ENCODE measurements around the gene ALPK1.
"Not testable (repeated sequence)": the region's sequence is repeated elsewhere in the genome, so short reads cannot be mapped to it uniquely, and the experiment has no call there.

The ALPK1 gene

DNA sequence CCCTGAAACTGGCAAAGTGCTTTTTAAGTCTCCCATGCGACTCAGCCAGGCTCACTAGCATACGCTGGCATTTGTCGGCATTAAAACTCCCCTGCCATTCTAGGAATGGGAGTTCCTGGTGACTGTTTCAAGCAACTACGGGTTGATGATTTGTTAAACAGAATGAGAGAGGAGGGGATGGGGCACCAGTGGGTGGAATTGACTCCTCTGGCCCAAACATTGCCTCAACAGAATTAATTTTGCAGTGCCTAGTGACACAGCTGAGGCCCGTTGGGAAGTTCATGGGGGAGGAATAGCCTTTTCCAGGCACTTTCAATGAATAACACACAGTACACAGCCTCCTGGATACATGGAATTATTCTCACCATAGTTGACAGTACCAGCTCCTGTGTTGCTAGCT is 188.8 kb downstream of the ALPK1 start:
- no peak for DNase-seq (ENCODE audit: low spot score)
- TF ChIP-seq, protein P1, sequence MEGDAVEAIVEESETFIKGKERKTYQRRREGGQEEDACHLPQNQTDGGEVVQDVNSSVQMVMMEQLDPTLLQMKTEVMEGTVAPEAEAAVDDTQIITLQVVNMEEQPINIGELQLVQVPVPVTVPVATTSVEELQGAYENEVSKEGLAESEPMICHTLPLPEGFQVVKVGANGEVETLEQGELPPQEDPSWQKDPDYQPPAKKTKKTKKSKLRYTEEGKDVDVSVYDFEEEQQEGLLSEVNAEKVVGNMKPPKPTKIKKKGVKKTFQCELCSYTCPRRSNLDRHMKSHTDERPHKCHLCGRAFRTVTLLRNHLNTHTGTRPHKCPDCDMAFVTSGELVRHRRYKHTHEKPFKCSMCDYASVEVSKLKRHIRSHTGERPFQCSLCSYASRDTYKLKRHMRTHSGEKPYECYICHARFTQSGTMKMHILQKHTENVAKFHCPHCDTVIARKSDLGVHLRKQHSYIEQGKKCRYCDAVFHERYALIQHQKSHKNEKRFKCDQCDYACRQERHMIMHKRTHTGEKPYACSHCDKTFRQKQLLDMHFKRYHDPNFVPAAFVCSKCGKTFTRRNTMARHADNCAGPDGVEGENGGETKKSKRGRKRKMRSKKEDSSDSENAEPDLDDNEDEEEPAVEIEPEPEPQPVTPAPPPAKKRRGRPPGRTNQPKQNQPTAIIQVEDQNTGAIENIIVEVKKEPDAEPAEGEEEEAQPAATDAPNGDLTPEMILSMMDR (IDR thresholded peaks at IDR 0.05; ENCODE audit: extremely low read depth, missing control alignments), result no peak

DNA sequence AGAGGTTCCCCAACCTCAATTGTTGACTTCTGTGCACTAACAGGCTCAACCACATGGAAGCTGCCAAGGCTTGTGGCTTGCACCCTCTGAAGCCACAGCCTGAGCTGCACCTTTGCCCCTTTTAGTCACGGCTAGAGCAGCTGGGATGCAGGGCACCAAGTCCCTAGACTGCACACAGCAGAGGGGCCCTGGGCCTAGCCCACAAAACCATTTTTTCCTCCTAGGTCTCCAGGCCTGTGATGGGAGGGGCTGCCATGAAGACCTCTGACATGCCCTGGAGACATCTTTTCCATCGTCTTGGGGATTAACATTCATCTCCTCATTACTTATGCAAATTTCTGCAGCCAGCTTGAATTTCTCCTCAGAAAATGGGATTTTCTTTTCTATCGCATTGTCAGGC is 193.6 kb downstream of the ALPK1 start:
- not testable (repeated sequence) for DNase-seq (ENCODE audit: low spot score)
